HG03159 (cell line): ENCODE data around the gene LRRC27.

Source experiments
- ATAC-seq: cut with Tn5 transposase; IDR thresholded peaks from one replicate; pipeline ENCODE4 v1.9.1; 2021; ENCODE audit warnings: mild to moderate bottlenecking, moderate library complexity; ENCODE audit not compliant: unreplicated experiment

Gene LRRC27

DNA sequence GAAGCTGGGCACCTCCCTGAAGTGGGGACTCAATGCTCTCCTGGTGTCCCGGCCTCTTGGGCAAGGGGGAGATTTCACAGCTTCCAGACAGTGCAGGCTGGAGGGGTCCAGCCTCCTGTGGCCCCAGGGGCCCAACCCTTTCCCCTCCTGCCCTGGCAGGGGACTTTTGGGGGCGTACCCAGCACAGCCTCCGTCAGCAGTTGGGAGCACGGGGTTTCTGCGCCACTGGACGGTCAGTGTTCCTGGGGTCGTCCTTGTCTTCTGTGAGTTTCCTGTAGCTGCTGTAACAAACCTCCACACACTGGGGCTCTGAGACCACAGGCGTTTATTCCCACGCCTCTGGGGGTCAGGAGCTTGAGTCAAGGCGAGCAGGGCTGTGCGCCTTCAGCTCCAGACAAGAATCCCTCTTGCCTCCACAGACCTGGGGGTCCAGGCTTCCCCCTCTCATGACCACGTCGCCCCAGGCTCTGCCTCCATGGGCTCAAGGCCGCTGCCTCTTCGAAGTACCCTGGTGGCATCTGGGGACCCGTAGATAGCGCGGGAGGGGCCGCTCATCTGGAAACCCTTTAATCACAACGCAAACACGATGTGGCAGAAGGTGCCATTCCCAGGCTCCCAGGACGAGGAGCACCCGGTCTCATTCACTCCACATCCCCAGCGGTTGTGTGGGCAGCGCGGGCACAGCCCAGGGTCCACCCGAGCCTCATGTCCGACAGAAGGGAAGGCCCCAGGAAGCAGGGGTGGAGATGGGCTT is 79.0 kb downstream of the LRRC27 start:
- no peak for ATAC-seq

DNA sequence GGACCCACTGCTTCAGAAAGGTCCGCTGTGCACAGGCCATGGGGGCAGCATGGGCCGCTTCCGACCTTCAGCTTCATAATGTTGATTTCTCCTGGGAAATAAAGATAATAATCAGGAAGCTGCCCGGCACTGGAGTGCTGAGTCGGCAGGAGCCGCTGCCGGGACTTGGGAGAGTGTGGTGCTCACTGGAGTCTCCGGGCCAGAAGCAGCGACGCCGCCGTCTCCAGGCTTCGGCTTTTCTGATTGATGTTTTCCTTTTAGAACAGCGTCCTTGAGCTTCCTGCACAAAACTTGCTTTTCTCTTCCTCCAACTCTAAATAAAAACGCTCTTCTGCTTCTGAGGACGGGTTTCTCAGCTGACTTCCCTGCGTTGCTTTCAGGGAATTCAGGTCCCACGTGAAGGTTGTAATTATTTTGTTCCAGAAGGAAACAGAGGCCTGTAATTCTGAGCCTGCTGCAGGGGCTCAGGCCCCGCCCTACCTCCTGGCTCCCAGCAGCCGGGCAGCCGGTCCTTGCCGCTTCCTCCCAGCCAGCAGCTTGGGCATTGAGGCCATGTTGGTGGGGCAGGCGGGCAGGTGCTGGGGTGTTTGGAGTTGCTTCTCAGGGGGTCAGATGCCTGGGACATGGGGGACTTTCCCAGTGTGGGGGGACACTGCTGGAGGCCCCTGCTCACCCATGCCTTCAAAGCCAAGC is 79.7 kb downstream of the LRRC27 start:
- ATAC-seq = no peak

DNA sequence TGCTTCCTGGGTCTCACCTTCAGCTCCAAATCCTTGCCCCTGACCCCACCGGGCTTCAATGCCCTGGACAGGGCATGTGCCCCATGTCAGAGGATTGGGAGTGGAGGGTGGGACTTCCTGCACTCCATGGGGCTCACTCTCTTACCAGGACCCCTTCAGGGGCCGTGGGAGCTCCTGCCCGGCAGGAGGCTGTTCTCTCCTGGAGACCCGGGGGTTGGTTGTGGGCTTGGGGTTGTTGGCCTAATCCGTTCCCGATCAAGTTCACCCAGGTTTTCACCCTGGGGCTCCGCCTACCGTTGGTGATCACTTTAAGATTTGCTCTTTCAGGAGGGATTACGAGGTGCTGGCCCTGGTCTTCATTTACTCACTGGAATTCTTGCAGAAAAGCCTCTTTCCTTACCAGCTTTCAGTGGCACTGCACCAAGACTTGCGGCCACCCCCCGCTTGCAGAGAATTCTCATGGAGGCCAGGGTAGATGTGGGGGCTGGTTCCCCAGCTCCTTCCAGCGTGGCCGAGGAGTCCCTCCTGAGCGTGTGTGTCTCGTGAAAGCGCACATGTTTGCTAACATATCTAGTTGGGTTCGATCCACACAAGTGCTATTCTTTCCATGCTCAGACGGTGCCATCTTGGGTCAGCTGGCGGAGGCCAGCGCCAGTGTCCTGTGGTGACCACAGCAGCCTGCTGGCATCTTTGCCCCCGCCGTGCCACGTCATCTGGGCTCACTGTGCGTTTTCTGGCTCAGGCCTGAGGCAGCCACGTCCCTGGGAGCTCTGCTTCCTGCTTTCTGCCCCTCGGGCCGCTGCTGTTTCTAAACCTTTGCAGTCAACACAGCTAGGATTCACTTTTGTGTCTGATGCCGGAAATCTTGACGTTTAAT is 80.6 kb downstream of the LRRC27 start:
- no peak for ATAC-seq

DNA sequence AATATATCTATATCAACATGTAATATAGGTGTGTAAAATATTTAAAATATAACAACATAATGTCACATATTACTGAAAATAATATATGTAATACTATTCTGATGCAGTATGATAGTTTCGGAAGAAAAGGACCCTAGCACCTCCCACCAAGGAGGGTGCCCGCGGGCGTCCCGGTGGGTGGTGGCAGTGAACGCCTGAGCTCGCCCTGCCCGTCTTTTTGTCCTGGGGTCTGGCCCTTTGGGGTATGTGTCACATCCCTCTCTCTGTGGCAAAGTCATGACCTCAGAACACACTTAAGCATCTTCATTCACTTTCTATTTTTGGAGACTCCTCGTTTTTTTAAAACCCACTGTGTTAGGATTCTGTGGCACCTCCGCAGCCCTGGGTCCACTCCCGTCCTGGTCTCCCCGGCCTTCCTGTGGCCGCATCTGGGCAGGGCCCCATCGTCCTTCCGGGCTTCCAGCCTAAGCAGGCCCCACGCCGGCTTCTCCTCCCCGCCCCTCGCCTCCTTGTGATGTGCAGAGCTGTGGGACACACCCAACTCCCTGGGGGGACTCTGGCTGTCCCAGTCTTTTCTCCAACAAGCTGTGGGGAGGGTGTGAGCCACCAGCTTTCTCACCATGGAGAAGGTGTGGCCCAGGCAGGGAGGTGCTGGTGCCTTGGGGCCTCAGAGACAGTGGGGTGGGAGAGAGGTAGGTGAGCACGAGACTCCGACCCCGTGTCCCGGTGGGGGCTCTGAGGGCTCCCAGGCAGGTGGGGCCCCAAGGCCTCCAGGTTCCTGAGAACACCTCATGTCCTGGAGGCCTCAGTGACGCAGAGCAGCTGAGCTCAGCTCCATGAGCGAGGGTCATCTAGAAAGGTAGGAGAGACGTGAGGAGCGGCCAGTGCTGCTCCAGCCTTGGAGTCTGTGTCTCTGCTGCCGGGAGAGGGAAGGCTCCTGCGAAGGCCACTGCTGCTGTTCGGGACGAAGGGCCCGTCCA is 81.5 kb downstream of the LRRC27 start:
- no peak for ATAC-seq

DNA sequence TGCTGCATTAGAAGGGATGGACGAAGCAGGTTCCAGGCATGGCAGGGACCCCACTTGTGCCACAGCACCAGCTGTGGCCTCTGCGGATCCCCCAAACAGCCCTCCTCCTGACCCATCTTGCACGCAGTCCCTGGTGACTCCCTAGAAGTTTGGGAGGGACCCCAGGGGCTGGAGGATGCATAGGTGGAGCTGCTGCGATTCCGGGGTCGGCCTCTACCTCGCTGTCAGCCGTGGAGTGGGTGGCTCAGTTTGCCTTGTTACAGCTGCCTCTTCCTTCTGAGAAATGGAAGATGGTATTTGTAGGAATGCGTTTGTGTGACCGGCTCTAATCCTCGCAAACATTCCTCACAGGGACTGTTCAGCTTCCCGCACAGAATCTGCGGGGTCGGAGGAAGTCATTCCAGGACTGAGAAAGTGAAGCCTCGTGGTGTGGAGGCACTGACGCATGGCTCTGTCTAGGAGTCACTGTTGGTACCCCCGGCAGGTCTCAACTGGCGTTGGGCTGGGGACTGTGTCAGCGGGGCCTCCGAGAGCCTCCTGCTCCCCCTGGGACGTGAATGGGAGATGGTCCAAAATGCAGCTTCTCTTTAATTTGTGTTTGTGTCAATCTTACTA is 82.5 kb downstream of the LRRC27 start:
- ATAC-seq = no peak

DNA sequence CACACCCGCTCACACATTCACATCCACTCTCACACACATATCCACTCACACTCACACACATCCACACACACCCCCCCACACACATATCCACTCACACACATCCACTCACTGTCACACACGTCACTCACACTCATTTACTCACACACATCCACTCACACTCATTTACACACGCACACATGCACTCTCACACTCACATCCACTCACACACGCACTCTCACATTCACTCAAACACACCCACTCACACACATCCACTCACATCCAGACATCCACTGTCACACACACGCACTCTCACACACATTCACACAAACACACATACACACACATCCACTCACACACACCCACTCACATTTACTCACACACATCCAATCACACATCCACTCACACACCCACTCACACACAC is 83.3 kb downstream of the LRRC27 start:
- no peak for ATAC-seq

DNA sequence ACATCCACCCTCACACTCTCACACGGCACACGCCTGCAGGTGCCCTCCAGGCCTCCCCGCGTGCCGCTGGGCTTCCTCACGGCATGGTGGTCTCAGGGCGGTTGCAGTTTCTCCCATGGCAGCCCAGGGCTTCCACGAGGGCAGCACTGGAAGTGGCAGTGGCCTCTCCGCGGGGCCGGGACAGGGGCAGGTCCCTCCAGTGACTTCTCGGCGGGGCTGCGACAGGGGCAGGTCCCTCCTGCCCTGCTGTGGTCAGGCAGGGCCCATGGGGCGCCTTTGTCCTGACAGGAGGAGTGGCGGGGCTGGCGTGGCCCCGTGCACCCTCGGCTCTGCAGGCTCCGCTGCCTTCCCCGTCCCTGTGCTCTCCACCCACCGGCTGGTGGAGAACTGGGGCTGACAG is 84.0 kb downstream of the LRRC27 start:
- ATAC-seq = no peak

DNA sequence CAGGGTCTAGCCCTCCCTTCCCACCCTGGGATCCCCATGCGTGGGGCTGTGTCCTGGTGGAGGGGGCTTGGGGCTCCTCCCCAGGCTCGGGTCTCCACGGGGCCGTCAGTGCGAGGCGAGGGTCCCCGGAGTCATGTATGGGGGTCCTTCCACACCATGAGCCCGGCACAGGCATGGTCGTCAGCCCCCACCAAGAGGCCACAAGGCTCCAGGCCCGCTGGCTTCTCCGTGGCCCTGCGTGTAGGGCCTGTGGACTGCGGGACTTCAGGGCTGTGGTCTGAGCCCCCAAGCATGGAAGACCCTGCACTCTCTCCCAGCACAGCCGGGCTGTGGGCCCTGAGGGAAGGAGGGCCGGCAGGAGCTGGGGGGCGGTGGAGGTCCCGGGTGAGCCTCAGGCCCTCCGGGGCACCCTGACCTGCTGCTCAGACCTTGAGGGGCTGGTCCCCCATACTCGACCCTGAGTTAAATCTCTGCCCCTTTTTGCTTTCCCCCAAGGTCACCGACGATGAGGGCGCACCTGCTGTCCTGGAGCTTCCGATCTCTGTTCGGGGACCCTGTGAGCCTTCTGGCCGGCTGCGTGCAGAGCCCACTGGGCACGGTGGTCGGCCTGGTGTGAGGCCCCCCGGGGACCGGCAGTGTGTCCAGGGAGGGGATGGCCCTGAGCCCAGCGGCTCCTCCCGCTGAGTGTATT is 84.7 kb downstream of the LRRC27 start:
- ATAC-seq = no peak

DNA sequence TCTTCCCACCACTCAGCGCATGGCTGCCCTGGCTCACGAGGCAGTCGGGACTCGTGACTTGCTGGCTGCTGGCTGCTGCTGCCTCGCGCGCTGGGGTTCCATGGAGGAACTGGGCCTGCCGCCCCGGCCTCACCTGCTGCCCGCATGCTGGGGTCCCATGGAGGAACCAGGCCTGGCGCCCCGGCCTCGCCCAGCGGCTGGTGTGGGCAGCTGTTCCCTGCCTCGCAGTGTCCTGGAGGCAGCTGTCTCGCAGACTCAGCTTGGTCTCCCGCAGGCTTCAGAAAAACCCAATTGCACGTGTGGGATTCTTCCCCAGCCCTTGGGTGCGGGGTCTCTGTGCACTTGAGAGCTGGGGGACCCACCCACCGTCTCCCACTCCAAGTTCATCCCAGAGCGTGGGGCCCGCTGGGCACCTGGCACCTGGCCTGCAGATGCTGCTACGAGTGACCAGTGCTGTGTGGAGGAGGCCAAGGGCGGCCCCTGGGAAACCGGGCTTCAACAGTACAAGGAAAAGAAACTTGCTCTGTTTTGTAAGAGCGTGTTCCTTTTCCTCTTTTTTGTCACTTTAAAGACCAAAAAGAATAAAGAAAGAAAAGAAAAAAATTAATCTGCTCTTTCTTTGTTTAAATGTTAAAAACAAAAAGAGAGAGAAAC is 85.4 kb downstream of the LRRC27 start:
- no peak for ATAC-seq

DNA sequence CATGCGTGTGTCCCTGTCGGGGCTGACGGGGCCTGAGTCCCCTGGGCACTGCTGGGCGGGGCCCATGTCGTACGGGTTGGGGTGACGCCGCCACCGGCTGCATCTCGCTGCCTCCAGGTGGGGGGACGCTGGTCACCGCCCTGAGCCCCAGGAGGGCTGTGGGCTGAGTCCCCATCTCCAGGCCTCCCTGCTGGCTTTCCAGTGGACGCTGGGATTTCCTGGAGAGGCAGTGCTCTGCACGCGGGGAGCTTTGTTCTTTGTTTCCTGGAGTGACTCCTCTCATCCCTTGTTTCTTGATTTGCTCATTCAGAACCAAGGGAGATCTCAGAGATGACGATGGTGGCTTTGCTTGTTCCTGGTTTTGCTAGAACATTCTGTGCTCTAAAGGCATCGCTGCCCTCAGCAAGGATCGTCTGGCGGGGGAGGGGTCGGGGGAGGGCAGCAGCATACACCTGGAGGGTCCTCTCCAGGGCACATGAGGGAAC is 86.0 kb downstream of the LRRC27 start:
- ATAC-seq = no peak

DNA sequence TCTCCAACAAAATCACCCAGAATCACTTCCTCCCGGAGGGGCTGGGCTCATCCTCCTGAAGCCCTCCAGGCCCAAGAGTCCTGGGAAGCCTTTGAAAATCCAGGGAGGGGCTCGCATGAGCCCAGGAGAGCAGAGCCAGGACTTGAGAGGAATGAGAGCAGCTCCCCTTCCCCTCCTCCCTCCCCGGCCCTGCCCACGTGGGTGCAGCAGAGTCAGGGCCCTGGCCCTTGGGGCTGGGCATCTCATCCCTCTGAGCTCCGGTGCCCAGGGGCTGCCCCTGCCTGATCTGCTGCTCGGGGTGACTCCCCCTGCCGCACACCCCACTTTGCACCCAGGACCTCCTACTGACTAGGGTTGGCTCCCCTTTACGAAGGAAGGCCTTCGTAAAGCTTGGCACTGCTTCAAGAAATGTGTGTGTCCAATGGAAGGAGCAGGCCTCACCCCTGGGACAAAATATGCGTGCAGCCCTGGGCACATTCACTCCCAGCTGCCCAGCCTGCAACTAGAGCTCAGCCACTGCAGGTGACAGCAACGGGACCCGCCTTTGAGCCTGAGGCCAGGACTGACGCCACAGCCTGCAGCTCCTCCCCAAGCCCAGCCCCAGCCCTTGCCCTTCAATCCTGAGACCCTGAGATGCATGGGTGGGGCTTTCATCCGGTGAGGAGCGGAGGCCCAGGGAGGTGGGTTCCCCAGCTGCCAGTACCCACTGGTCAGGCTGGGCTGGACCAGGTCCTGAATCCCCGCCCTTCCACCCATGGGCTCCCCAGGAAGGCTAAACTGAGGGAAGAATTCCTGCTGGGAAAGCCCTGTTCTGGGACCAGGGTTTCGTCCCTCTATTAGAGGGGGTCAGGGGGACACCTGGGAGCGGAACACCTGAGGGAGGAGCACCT is 86.8 kb downstream of the LRRC27 start:
- no peak for ATAC-seq

DNA sequence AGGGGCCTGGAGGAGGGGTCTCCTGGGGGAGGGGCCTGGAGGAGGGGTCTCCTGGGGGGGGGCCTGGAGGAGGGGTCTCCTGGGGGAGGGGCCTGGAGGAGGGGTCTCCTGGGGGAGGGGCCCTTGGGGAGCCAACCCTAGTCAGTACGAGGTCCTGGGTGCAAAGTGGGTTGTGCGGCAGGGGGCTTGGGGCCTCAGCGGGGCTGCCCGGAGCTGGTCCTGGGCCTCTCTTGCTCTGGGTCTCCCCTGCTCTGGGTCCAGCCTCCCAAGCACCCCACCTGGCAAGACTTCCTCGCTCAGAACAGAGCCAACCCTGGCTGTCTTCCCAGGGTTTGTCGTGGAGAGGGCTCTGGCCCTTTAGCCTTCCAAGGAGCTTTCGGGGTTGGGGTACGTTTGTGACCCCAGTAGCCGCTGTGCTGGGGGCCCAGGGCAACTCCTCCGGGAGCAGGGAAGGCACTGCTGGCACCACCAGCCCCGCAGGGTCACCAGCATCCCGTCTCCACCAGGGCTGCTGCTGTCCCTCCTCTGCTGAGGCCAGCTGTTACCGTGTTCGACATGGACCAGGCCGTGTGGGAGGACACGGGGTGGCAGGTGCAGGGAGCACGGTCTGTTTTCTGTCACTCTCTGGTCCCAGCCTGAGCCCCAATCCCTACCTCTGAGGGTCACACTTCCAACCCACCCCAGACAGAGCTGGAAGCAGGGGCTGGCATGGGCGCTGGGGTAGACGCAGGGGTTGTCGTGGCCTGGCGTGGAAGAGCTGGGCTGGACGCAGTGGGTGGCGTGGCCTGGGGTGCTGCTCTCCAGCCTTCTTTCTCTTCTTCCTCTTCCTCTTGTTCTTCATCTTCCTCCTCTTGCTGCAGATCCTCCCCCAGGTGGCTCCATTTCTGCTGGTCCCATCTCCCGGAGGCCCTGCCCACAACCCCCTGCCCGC is 87.8 kb downstream of the LRRC27 start:
- no peak for ATAC-seq

DNA sequence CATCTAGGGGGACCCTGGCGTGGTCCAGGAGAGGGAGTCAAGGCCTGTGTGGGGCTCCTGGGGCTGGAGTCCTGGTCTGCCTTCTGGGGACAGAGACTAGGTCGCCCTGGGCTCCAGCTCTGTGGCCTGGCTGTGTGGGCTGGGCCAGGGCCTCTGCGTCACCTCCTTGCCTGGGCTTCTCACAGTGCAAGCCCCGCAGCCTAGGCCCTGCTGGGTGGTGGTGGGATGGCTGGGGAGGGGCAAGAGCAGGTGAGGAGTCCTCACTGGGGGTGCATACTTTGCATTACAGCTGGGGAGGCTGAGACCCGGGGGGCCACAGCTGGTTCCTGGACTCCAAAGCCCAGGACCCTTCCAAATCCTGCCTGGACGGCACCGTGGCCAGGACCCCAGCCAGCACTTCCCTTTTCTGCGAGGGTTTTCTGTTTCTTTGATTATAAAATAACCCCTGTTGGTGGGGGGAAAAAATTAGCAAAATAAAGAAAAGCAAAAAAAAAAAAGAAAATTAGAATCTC is 88.5 kb downstream of the LRRC27 start:
- ATAC-seq = no peak

DNA sequence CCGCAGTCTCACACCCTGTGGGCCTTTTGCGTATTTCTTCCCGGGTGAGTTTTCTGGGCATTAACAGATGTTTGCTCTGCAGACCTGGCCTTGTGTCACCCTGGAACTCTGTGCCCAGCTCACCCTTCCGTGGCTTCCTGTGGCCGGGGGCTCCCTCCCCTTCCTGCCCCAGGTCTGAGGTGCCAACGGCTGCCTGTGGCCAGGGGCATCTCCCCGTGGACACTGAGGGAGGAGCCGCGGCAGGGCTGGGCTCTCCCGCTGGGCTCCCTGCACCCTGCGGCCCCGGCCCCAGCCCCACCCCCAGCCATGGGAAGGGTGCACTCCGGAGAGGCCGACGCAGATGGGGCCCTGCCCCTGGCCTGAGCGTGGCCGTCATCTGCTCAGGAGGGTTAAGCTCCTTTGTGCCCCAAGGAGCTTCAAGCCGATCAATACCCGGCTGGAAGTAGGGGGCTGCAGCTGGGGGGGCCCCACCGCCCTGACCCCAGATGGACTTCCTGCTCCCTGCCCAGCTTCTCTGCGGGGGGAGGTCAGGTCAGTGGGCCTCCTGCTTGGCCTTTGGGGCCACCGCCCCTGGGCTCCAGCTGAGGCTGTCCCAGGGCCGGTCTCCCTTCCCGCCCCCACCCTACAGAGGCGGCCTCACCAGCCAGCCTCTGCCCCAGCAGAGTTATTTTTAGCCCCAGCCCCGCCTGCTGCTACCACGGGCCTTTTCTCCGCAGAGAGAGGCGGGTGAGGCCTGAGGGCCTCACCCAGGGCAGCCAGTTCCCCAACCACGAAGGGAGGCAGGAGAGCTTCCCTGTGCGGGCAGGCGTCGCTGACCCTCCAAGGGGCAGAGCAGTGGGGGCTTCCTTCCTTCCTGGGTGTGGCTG is 89.2 kb downstream of the LRRC27 start:
- ATAC-seq = no peak
